ENCODE data around the gene PTHLH. TPM values are rescaled to one million over a fixed set of nuclear protein-coding genes. Genes with fewer than 3 reads are reported as not detected.

Gene PTHLH
- total RNA-seq, 1 experiment from 2014 or later, result 1.6 TPM

DNA sequence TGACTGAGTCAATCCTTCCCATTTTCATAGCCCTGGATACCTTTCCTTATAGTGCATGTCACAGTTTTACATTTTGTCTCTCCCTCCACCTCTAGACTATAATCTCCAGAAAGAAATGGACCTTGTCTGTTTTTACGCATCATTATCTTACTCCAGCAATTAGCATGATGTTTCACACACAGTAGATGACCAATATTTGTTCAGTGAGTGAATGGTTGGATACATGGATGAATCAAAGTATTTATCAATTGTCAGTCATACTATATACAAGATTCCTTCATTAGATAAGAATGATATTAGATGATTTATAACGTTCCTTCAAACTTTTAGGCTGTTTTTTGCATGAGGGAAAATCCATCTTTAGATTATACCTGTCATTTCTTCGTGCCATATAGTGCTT is 61.1 kb downstream of the PTHLH start:
- no peak for DNase-seq
- no peak overlapping the region for H2AFZ ChIP-seq
- H4K20me1 ChIP-seq (ENCODE audit: insufficient read depth), result no peaks in the 10 kb centered on the region
- no TSS peak for BruUV-seq (replicated peaks)
- POLR2A ChIA-PET (ENCODE audit: unreplicated experiment), result no interaction called here
- no peak overlapping the region for H3K27ac ChIP-seq
- no peak overlapping the region for H3K4me2 ChIP-seq
- no peaks in the 10 kb centered on the region for H3K9me3 ChIP-seq (ENCODE audit: insufficient read depth, low read depth)
- peaks cover 16% of the 10 kb centered on the region for H3K4me1 ChIP-seq (replicated peaks; ENCODE audit: insufficient read depth)
- no peaks in the 10 kb centered on the region for H3K36me3 ChIP-seq (ENCODE audit: low read depth)
- H3K79me2 ChIP-seq (ENCODE audit: low read depth), result no peaks in the 10 kb centered on the region
- TF ChIP-seq EZH2 (IDR thresholded peaks at IDR 0.05; ENCODE audit: low read depth), result no peak
- TF ChIP-seq, protein P1, sequence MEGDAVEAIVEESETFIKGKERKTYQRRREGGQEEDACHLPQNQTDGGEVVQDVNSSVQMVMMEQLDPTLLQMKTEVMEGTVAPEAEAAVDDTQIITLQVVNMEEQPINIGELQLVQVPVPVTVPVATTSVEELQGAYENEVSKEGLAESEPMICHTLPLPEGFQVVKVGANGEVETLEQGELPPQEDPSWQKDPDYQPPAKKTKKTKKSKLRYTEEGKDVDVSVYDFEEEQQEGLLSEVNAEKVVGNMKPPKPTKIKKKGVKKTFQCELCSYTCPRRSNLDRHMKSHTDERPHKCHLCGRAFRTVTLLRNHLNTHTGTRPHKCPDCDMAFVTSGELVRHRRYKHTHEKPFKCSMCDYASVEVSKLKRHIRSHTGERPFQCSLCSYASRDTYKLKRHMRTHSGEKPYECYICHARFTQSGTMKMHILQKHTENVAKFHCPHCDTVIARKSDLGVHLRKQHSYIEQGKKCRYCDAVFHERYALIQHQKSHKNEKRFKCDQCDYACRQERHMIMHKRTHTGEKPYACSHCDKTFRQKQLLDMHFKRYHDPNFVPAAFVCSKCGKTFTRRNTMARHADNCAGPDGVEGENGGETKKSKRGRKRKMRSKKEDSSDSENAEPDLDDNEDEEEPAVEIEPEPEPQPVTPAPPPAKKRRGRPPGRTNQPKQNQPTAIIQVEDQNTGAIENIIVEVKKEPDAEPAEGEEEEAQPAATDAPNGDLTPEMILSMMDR (conservative IDR thresholded peaks at IDR 0.05), result no peak
- no peaks in the 10 kb centered on the region for H3K27me3 ChIP-seq (ENCODE audit: insufficient read depth, low read depth)
- H3K9me2 ChIP-seq (ENCODE audit: insufficient read depth), result no peaks in the 10 kb centered on the region
- no peak overlapping the region for H3K4me3 ChIP-seq
- CTCF ChIA-PET, result no interaction called here
- no peaks in the 10 kb centered on the region for H3F3A ChIP-seq (ENCODE audit: insufficient read depth, low read depth)
- intact Hi-C loops (cut with micrococcal nuclease; ENCODE audit: unreplicated experiment), result no loop called here

Other genes starting within 250 kb of the PTHLH start
- gene KLHL42, start 192.5 kb downstream of the PTHLH start, total RNA-seq (2021), result 33.6 and 34.5 TPM in 2 replicates
- gene MANSC4, start 192.5 kb downstream of the PTHLH start, total RNA-seq (2021), result not detected in 2 replicates
- 30.7 and 38.9 TPM in 2 replicates for gene CCDC91, start 217.7 kb upstream of the PTHLH start, total RNA-seq (2021)